Measurements from ENCODE around the gene ARVCF. TPM values are rescaled to one million over a fixed set of nuclear protein-coding genes. Genes with fewer than 3 reads are reported as not detected.

The ARVCF gene
- total and polyA plus RNA-seq, 2 of the 8 experiments (the other 6 are each of a cell fraction or from before 2014, with no cell fraction given) = 31.0 to 43.2 TPM

- TF ChIP-seq NANOG (IDR thresholded peaks at IDR 0.05; ENCODE audit: insufficient read depth, low read depth, low read length, poor library complexity, severe bottlenecking) = no peak
- no peak for TF ChIP-seq POLR2A (IDR thresholded peaks at IDR 0.05; ENCODE audit: control extremely low read depth in 1 of 2, low read depth in 2 of 2, low read length in 2 of 2)
- TF ChIP-seq HDAC2 (IDR thresholded peaks at IDR 0.05; ENCODE audit: borderline replicate concordance in 1 of 2, low read depth in 2 of 2, low read length in 2 of 2) = no peak
- no peak for TF ChIP-seq JUN (IDR thresholded peaks at IDR 0.05; ENCODE audit: low read depth, low read length)
These were observed 35.9 kb downstream of the ARVCF start (continued) for GRCh38 chr22:19980766-19981165.
